K562 (cell line): ENCODE measurements around the gene COQ4. TPM values are rescaled to one million over a fixed set of nuclear protein-coding genes. Genes with fewer than 3 reads are reported as not detected.

Experiments used
- ATAC-seq: fragments of 200-7000 bp; cut with Tn5 transposase; 3 replicates; pipeline ENCODE4 v1.9.1; 2020; ENCODE audit warnings: moderate library complexity
- BruUV-seq: library from RNA; stranded (reverse); fragments of 400-500 nt; replicated peaks from 2 replicates; lab custom pipeline; 2021; lab: Mats Ljungman, UMichigan
- CTCF ChIA-PET: fragments of 300-600 bp; formaldehyde crosslinking; extraction: SDS; loops from one replicate; lab custom pipeline; 2021; ENCODE audit warnings: low intra/inter-chr PET ratio; lab: Yijun Ruan, JAX
- POLR2A ChIA-PET: fragments of 300-600, 350-650 bp; sonication (Branson Sonifier 250); formaldehyde crosslinking; extraction: SDS; loops from one replicate; lab custom pipeline; 2021; ENCODE audit warnings: antibody characterized with exemption, inconsistent platforms; lab: Yijun Ruan, JAX
- DNase-seq, 4 experiments: peaks; one replicate each; pipeline versions ENCODE4 v3.0.0 to v3.0.0-alpha.2; 2011 to 2018; ENCODE audit warnings: low spot score in 3 of 4, mixed read lengths in 3 of 4; ENCODE audit errors: extremely low read depth in 1 of 4
- FAIRE-seq: peaks from 2 replicates; lab custom pipeline; 2011; peaks lifted over from hg19 to GRCh38; lab: Jason Lieb, UNC
- H2AFZ ChIP-seq: 2 replicates; pipeline ENCODE4 v1.6.0; 2011; ENCODE audit warnings: low read depth, low read length, control low read depth, inconsistent platforms
- H3K27ac ChIP-seq: fragments of 200-600 bp; 3 replicates; pipeline ENCODE4 v1.8.0; 2011; ENCODE audit warnings: low read depth, mild to moderate bottlenecking, control low read depth, inconsistent platforms, low read length, moderate library complexity, mixed read lengths; ENCODE audit errors: extremely low read depth
- H3K27me3 ChIP-seq, 2 experiments: fragments of 300-600 bp in 1 of 2; 2 replicates in 1 of 2; 3 replicates in 1 of 2; pipeline versions ENCODE4 v1.6.0 to v1.8.0; 2011; ENCODE audit warnings: inconsistent platforms in 2 of 2, low read length in 2 of 2, mild to moderate bottlenecking in 1 of 2, mixed read lengths in 1 of 2, moderate library complexity in 1 of 2; ENCODE audit not compliant: control insufficient read depth in 2 of 2, insufficient read depth in 2 of 2
- H3K36me3 ChIP-seq: fragments of 300-600 bp; 3 replicates; pipeline ENCODE4 v1.8.0; 2011; ENCODE audit warnings: mild to moderate bottlenecking, low read length, inconsistent platforms; ENCODE audit not compliant: control insufficient read depth, insufficient read depth
- H3K4me1 ChIP-seq, 2 experiments: fragments of 200-600 bp in 1 of 2; replicated peaks in 1 of 2; 2 replicates in 1 of 2; 3 replicates in 1 of 2; pipeline versions ENCODE4 v1.5.1 to v1.8.0; 2011; ENCODE audit warnings: inconsistent platforms in 2 of 2, low read length in 2 of 2, mild to moderate bottlenecking in 1 of 2, mixed read lengths in 1 of 2, moderate library complexity in 1 of 2; ENCODE audit not compliant: control insufficient read depth in 2 of 2, insufficient read depth in 2 of 2
- H3K4me2 ChIP-seq: 2 replicates; pipeline ENCODE4 v1.6.1; 2011; ENCODE audit warnings: low read length, control low read depth, inconsistent platforms, mixed read lengths; ENCODE audit not compliant: insufficient read depth
- H3K4me3 ChIP-seq: fragments of 200-600 bp; sonication (generic), shearing (Covaris generic); 2 replicates; pipeline ENCODE4 v1.5.1; 2016; ENCODE audit warnings: control low read depth, inconsistent platforms
- H3K79me2 ChIP-seq: fragments of 200-600 bp; 3 replicates; pipeline ENCODE4 v1.8.0; 2011; ENCODE audit warnings: low read length, inconsistent platforms; ENCODE audit not compliant: control insufficient read depth, insufficient read depth
- H3K9ac ChIP-seq, 2 experiments: 2 replicates each; pipeline versions ENCODE4 v1.6.0 to v1.6.1; 2011; ENCODE audit warnings: low read depth in 2 of 2, low read length in 2 of 2, control low read depth in 1 of 2, inconsistent platforms in 1 of 2, mild to moderate bottlenecking in 1 of 2, mixed read lengths in 1 of 2; ENCODE audit not compliant: insufficient read depth in 1 of 2
- H3K9me1 ChIP-seq: one replicate; pipeline ENCODE4 v1.6.0; 2011; ENCODE audit warnings: inconsistent platforms, mild to moderate bottlenecking, low read length, moderate library complexity; ENCODE audit not compliant: control insufficient read depth, insufficient read depth
- H3K9me3 ChIP-seq: replicated peaks from 2 replicates; pipeline ENCODE4 v1.5.1; 2011; ENCODE audit warnings: low read depth, low read length, inconsistent platforms; ENCODE audit not compliant: control insufficient read depth, insufficient read depth
- H4K20me1 ChIP-seq: replicated peaks from 2 replicates; pipeline ENCODE4 v1.6.1; 2011; ENCODE audit warnings: low read length, inconsistent platforms, mixed read lengths; ENCODE audit not compliant: control insufficient read depth, insufficient read depth
- CHD4 ChIP-seq: fragments of 200-600 bp; sonication (generic); IDR thresholded peaks from 3 replicates; pipeline ENCODE4 v1.6.1; 2012; ENCODE audit warnings: low read depth, mild to moderate bottlenecking, mixed read lengths, low read length, inconsistent platforms; ENCODE audit not compliant: insufficient read depth, insufficient replicate concordance, poor library complexity, severe bottlenecking
- ETS2 ChIP-seq: IDR thresholded peaks from 2 replicates; pipeline ENCODE4 v1.6.1; 2016; ENCODE audit warnings: borderline replicate concordance, missing genetic modification characterization, mild to moderate bottlenecking, moderate library complexity, missing compliant biosample characterization; ENCODE audit not compliant: poor library complexity, severe bottlenecking
- HMGXB4 ChIP-seq: sonication (generic); formaldehyde crosslinking; IDR thresholded peaks from 2 replicates; pipeline ENCODE4 v1.8.1; 2023; ENCODE audit warnings: mild to moderate bottlenecking, missing genetic modification reagents
- HNRNPUL1 ChIP-seq: fragments of 200-400 bp; formaldehyde crosslinking; IDR thresholded peaks from 2 replicates; pipeline ENCODE4 v1.6.1; 2017; ENCODE audit warnings: low read length
- ID3 ChIP-seq, 2 experiments: fragments of 250-450 bp in 1 of 2; fragments of 450-650 bp in 1 of 2; sonication (Bioruptor Pico) in 1 of 2; IDR thresholded peaks; 2 replicates each; pipeline versions ENCODE4 v1.6.1 to v1.8.0; 2016 to 2021; ENCODE audit warnings: mild to moderate bottlenecking in 2 of 2, moderate library complexity in 2 of 2, missing compliant biosample characterization in 1 of 2, missing genetic modification characterization in 1 of 2
- MECOM ChIP-seq: fragments of 250-450 bp; sonication (Bioruptor Pico); IDR thresholded peaks from 2 replicates; pipeline ENCODE4 v1.8.0; 2022; ENCODE audit warnings: inconsistent platforms
- PCBP2 ChIP-seq: fragments of 200-400 bp; formaldehyde crosslinking; IDR thresholded peaks from 2 replicates; pipeline ENCODE4 v1.6.1; 2018; ENCODE audit warnings: low read length, low read depth, mild to moderate bottlenecking, moderate library complexity; ENCODE audit not compliant: poor library complexity, severe bottlenecking
- PHF8 ChIP-seq: fragments of 200-600 bp; sonication (generic); IDR thresholded peaks from 2 replicates; pipeline ENCODE4 v1.6.1; 2012; ENCODE audit warnings: mixed run types, mild to moderate bottlenecking, inconsistent platforms, low read length, moderate library complexity, borderline replicate concordance
- POLR2G ChIP-seq: fragments of 200-400 bp; formaldehyde crosslinking; IDR thresholded peaks from 2 replicates; pipeline ENCODE4 v1.6.1; 2017; ENCODE audit warnings: low read depth, mild to moderate bottlenecking, antibody characterized with exemption, low read length, moderate library complexity
- RBM25 ChIP-seq: fragments of 200-400 bp; formaldehyde crosslinking; IDR thresholded peaks from 2 replicates; pipeline ENCODE4 v1.6.1; 2018; ENCODE audit warnings: low read length, low read depth, moderate library complexity; ENCODE audit not compliant: severe bottlenecking
- RFX7 ChIP-seq: fragments of 250-450 bp; sonication (Bioruptor Pico); IDR thresholded peaks from 2 replicates; pipeline ENCODE4 v1.5.1; 2021; ENCODE audit warnings: mild to moderate bottlenecking
- ZNF212 ChIP-seq: fragments of 450-650 bp; formaldehyde crosslinking; IDR thresholded peaks from 2 replicates; pipeline ENCODE4 v1.4.0; 2020; ENCODE audit warnings: mild to moderate bottlenecking
- WGBS: fragments of 100-300 bp; shearing (Covaris generic); methylation state at CpG from one replicate; pipeline ENCODE4 v1.1.6; 2016; ENCODE audit warnings: low coverage, mixed read lengths; ENCODE audit not compliant: insufficient coverage; ENCODE audit errors: missing lambda C conversion rate; 5-methylcytosine and 5-hydroxymethylcytosine counted together
- in situ Hi-C: fragments of 300-500 bp; cut with MboI; formaldehyde crosslinking; loops from 4 replicates; pipeline ENCODE4 v1.15.0; 2018; ENCODE audit warnings: inconsistent platforms, mixed read lengths
- intact Hi-C: fragments of 100-400 bp; cut with micrococcal nuclease; formaldehyde crosslinking; loops from 2 replicates; pipeline ENCODE4 v1.14.2; 2022
- polyA plus RNA-seq, 8 experiments: library from polyadenylated mRNA; depleted of rRNA in 4 of 8; stranded (reverse) in 5 of 8; unstranded in 3 of 8; fragments of >200 nt; fragmentation: Nextera tagmentation in 2 of 8; fragmentation: Illumina TruSeq in 1 of 8; extraction: Ambion mirVana in 2 of 8; extraction: Trizol in 1 of 8; gene quantifications; 2 replicates each; pipeline versions ENCODE4 v1.2.1 to v1.2.3, GENCODE V29; 2011 to 2014; ENCODE audit warnings: inconsistent platforms in 1 of 8, missing spikeins in 1 of 8
- total RNA-seq, 7 experiments: library from RNA; depleted of rRNA in 6 of 7; stranded (reverse); fragments of >200 nt in 6 of 7; fragmentation: Illumina TruSeq in 2 of 7; extraction: Trizol in 2 of 7; gene quantifications; 2 replicates each; pipeline versions ENCODE4 v1.2.1 to v1.2.3, GENCODE V29; 2011 to 2021; ENCODE audit warnings: low replicate concordance in 1 of 7

The COQ4 gene
- total and polyA plus RNA-seq, 9 of the 15 experiments (the other 6 are each of a cell fraction or from before 2014, with no cell fraction given), result 9.1 to 135 (median 67.2) TPM

- no peak for DNase-seq
- no peaks in the 10 kb centered on the region for H3K27me3 ChIP-seq
- no peak for FAIRE-seq
- peak overlapping the region; percentile 13; the same call in 2 of the 3 replicates for H3K27ac ChIP-seq
- no peak overlapping the region for H3K4me3 ChIP-seq
- 0 out of 2 replicates have a peak, but pooled peaks have one; percentile 25 for TF ChIP-seq MECOM (CRISPR knock-in tag)
- 0 out of 2 replicates have a peak, but pooled peaks have one; percentile 25 for TF ChIP-seq POLR2G
- TF ChIP-seq RFX7 (CRISPR knock-in tag), result no peak
- H3K79me2 ChIP-seq, result no peaks in the 10 kb centered on the region
- BruUV-seq, result no TSS peak
- H3K36me3 ChIP-seq, result peaks cover 61% of the 10 kb centered on the region
- H2AFZ ChIP-seq, result no peak overlapping the region
- 0 out of 2 replicates have a peak, but pooled peaks cover 5% of the 10 kb centered on the region for H4K20me1 ChIP-seq
- CTCF ChIA-PET, result interaction anchor here (0.5 kb wide), 1 partner anchor 18 kb away, joined by 3 read pairs; no protein-coding TSS in a partner anchor
- H3K4me1 ChIP-seq, result peaks cover 28 to 30% of the 10 kb centered on the region in 2 experiments
- no peak for ATAC-seq
- POLR2A ChIA-PET, result interaction anchor here (0.6 to 5.1 kb wide), 12 partner anchors 10 to 1363 kb away, joined by 3 to 38 read pairs (median 6); partner anchors contain the start of gene SLC27A4
- peak overlapping the region in 1 of 2 experiments; percentile 80; a peak in 2 of 4 replicates for H3K9ac ChIP-seq
- 86% methylated on average over 10 of the region's 10 CpGs for WGBS
- no peak overlapping the region for H3K4me2 ChIP-seq
- intact Hi-C loops (no loop called here), in situ Hi-C loops (no loop called here)
- H3K9me1 ChIP-seq, result peaks cover 11% of the 10 kb centered on the region
- H3K9me3 ChIP-seq, result no peaks in the 10 kb centered on the region
These were observed 12.2 kb upstream of the COQ4 start for GRCh38 chr9:128310461-128310860.

GRCh38 chr9:128314697-128315096 is 7.9 kb upstream of the COQ4 start:
- 93% methylated on average over 4 of the region's 4 CpGs for WGBS
- CTCF ChIA-PET, result no interaction called here
- peaks cover 11% of the 10 kb centered on the region for H3K9me1 ChIP-seq
- no peak overlapping the region for H3K4me3 ChIP-seq
- no TSS peak for BruUV-seq
- H3K27me3 ChIP-seq, result no peaks in the 10 kb centered on the region
- DNase-seq (no peak), ATAC-seq (no peak), FAIRE-seq (no peak)
- no peak overlapping the region for H2AFZ ChIP-seq
- H4K20me1 ChIP-seq, result 0 out of 2 replicates have a peak, but pooled peaks cover 5% of the 10 kb centered on the region
- H3K9ac ChIP-seq, result no peak overlapping the region
- in situ Hi-C loops (no loop called here), intact Hi-C loops (no loop called here)
- no peaks in the 10 kb centered on the region for H3K79me2 ChIP-seq
- POLR2A ChIA-PET, result interaction anchor here (0.5 to 4.2 kb wide), 8 partner anchors 8 to 381 kb away, joined by 3 to 19 read pairs (median 8); no protein-coding TSS in a partner anchor
- no peaks in the 10 kb centered on the region for H3K9me3 ChIP-seq
- no peak overlapping the region for H3K27ac ChIP-seq
- H3K4me2 ChIP-seq, result no peak overlapping the region
- H3K36me3 ChIP-seq, result peaks cover 81% of the 10 kb centered on the region
- H3K4me1 ChIP-seq, result peaks cover 4 to 6% of the 10 kb centered on the region in 2 experiments; a peak in 3 of 5 replicates
- no peak for TF ChIP-seq PHF8
- TF ChIP-seq PCBP2, result no peak
- TF ChIP-seq HNRNPUL1, result no peak
- no peak for TF ChIP-seq ZNF212 (CRISPR knock-in tag)
- no peak for TF ChIP-seq HMGXB4 (CRISPR knock-in tag)
- TF ChIP-seq RBM25, result peak; percentile 57
- TF ChIP-seq CHD4, result peak; percentile 85
- no peak for TF ChIP-seq ID3 (CRISPR knock-in tag; IDR thresholded peaks at IDR 0.05)
- TF ChIP-seq ID3 (tag; IDR thresholded peaks at IDR 0.05), result no peak
- TF ChIP-seq ETS2 (tag), result no peak
